Effector memory CD4-positive, alpha-beta T cell (primary cell): ENCODE measurements around the gene RAD23B.
"Not testable (repeated sequence)": the region's sequence is repeated elsewhere in the genome, so short reads cannot be mapped to it uniquely, and the experiment has no call there.

Experiments used
- DNase-seq, 3 donors: peaks; one replicate each; pipeline ENCODE4 v3.0.0-alpha.2; 2020
- H3K27ac ChIP-seq: 2 replicates; pipeline ENCODE4 v1.7.0; 2013; ENCODE audit warnings: mild to moderate bottlenecking, low read length, moderate library complexity; ENCODE audit not compliant: insufficient read depth, poor library complexity, severe bottlenecking
- H3K27me3 ChIP-seq: replicated peaks from 2 replicates; pipeline ENCODE4 v1.7.0; 2013; ENCODE audit warnings: mild to moderate bottlenecking, low read length; ENCODE audit not compliant: insufficient read depth, control insufficient read depth, poor library complexity, severe bottlenecking
- H3K36me3 ChIP-seq: 2 replicates; pipeline ENCODE4 v1.7.0; 2013; ENCODE audit warnings: mild to moderate bottlenecking, low read length, moderate library complexity; ENCODE audit not compliant: control insufficient read depth, insufficient read depth
- H3K4me1 ChIP-seq: 2 replicates; pipeline ENCODE4 v1.7.0; 2013; ENCODE audit warnings: low read length, mild to moderate bottlenecking; ENCODE audit not compliant: control insufficient read depth, insufficient read depth, poor library complexity, severe bottlenecking
- H3K4me3 ChIP-seq: 2 replicates; pipeline ENCODE4 v1.7.0; 2013; ENCODE audit warnings: low read length, low read depth, mild to moderate bottlenecking; ENCODE audit not compliant: insufficient read depth, poor library complexity, severe bottlenecking
- H3K9me3 ChIP-seq: 2 replicates; pipeline ENCODE4 v1.7.0; 2013; ENCODE audit warnings: mild to moderate bottlenecking, low read length, moderate library complexity; ENCODE audit not compliant: control insufficient read depth

Gene RAD23B

DNA sequence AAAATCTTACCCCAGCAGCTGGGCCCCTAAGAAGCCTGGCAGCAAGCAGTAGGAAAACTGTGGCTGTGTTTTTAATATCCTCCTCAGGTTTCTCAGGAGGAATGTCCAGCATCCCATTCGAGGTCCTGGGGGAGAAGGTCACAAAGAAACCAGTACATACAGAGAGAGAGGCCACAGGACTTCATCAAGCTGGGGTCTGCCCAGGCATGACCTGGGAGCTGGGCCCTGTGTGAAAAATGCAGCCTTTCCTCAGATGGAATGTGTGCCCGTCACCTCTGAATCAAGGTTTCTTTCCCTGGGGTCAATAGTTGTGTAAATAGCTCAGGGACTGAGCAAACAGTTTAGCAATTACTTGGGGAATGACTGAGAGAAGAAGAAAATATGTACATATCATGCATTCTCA lies 33.9 kb upstream of the RAD23B start:
- Histone ChIP-seq H3K9me3 (no peaks in the 10 kb centered on the region), H3K36me3 (no peaks in the 10 kb centered on the region), H3K27ac (no peak overlapping the region), H3K27me3 (no peaks in the 10 kb centered on the region), H3K4me3 (no peak overlapping the region), H3K4me1 (no peaks in the 10 kb centered on the region)
- no peak for DNase-seq

DNA sequence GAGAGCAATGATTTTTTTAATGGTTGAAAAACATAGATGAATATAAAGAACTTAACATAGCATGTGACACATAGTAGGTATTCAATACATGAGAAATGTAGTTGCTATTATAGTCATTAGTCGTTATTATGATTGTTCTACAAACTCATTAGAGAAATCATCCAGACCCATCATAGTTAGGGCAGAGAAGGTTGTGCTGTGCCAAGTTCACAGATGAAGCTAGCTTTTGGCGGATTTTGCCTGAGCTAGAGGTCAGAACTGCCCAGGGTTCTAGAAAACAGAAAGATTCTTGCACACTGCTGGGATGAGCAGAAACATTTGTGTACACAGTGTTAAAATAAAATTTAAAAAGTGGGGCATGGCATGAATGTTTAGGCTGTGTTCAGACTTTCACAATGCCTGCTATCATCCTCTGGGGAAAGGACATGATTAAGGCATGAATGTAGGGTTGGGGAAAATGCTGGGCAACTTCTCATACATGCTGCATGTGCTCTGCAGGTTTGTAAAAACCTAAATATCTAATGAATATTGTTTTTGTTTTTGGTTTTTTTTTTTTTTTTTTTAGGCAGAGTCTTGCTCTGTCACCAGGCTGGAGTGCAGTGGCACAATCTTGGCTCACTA lies 33.3 kb upstream of the RAD23B start:
- H3K27ac ChIP-seq: no peak overlapping the region
- H3K4me3 ChIP-seq: no peak overlapping the region
- no peak for DNase-seq
- no peaks in the 10 kb centered on the region for H3K36me3 ChIP-seq
- no peaks in the 10 kb centered on the region for H3K4me1 ChIP-seq
- no peaks in the 10 kb centered on the region for H3K27me3 ChIP-seq
- H3K9me3 ChIP-seq: no peaks in the 10 kb centered on the region

DNA sequence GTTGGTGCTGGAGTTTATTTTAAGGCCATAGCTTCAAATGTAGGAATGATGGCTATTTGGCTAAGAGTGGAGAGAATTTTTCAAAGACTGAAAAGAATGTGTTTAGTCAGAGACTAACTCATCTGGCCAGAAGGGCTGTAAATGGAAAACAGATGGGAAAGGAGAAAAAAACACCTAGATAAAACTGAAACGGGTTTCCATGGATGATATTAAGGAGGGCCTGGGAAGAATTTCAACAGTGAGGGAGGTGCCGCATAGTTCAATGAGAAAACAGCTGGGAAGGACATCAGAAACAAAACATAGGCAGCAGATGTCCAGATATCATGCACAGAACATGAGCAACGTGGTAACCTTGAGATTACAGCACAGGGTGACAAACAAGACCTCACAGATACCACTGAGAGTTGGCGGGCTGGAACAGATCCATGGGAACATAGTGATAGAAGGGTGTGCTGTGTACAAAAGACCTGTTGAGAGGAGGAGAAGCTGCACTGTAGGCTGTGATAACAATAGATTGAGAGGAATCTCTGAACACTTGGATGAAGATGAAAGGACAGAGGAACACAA lies 31.2 kb upstream of the RAD23B start:
- Histone ChIP-seq H3K27me3 (no peaks in the 10 kb centered on the region), H3K4me3 (no peak overlapping the region), H3K9me3 (no peaks in the 10 kb centered on the region), H3K27ac (no peak overlapping the region), H3K36me3 (no peaks in the 10 kb centered on the region), H3K4me1 (no peaks in the 10 kb centered on the region)
- DNase-seq: no peak

DNA sequence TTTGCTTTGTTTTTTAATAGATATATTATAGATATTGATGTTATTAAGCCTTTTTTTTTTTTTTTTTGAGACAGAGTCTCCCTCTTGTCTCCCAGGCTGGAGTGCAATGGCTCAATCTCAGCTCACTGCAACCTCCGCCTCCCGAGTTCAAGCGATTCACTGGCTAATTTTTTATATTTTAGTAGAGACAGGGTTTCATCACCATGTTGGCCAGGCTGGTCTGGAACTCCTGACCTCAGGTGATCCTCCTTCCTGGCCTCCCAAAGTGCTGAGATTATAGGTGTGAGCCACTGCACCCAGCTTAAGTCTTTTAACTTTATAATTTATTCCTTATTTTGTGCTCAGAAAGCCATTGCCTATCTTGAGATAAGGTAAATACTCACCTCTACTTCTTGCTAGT lies 24.2 kb upstream of the RAD23B start:
- DNase-seq: no peak
- H3K4me1 ChIP-seq: no peaks in the 10 kb centered on the region
- H3K9me3 ChIP-seq: no peaks in the 10 kb centered on the region
- H3K4me3 ChIP-seq: no peak overlapping the region
- no peak overlapping the region for H3K27ac ChIP-seq
- H3K27me3 ChIP-seq: no peaks in the 10 kb centered on the region
- H3K36me3 ChIP-seq: no peaks in the 10 kb centered on the region

DNA sequence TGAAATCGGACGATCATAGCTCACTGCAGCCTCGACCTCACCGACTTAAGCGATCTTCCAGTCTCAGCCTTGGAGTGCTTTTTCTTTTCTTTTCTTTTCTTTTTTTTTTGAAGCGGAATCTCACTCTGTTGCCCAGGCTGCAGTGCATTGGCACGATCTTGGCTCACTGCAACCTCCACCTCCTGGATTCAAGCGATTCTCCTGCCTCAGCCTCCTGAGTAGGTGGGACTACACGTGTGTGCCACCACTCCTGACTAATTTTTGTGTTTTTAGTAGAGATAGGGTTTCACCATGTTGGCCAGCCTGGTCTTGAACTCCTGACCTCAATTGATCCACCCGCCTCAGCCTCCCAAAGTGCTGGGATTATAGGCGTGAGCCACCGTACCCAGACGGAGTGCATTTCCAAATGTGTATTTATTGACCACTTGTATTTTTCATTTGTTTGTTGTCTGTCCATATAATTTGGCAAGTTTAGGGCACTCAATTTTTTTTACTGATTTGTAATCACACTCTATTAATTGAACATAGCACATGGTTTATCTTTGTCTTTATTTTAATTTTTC lies 23.2 kb upstream of the RAD23B start:
- not testable (repeated sequence) for H3K36me3 ChIP-seq, H3K27ac ChIP-seq, DNase-seq, H3K27me3 ChIP-seq, H3K4me3 ChIP-seq, H3K9me3 ChIP-seq, H3K4me1 ChIP-seq

DNA sequence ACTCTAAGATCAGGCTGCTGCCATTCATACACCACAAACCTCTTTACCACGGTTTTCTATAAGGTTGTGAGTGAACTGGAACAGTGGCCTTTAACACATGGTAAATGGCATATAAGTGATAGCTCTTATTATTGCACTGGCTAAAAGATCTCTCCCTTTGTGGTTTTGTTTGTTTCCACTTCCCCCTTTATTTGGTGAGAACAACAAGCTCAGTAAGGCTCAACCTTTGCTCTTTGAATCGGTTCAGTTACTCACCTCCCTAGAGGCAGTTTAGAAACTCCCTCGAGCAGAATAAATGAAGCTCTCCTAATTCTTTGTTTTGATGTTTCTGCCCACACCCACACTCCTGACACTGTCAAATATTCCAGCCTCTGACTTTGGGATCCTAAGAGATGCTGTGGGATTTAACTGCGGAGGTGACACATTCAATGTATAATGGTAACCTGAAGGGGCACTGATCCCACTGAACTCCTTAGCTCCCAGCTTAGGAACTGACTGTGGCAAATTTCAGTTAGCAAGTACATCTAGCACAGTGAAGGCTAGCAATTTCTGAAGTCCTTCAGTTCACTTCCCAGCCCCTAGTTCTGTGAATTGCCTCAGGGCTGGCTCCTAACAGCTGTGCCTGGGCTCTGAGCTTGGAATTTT lies 22.5 kb upstream of the RAD23B start:
- Histone ChIP-seq H3K9me3 (peaks cover 4% of the 10 kb centered on the region), H3K27me3 (no peaks in the 10 kb centered on the region), H3K27ac (no peak overlapping the region), H3K36me3 (no peaks in the 10 kb centered on the region), H3K4me3 (no peak overlapping the region), H3K4me1 (no peaks in the 10 kb centered on the region)
- DNase-seq: no peak

DNA sequence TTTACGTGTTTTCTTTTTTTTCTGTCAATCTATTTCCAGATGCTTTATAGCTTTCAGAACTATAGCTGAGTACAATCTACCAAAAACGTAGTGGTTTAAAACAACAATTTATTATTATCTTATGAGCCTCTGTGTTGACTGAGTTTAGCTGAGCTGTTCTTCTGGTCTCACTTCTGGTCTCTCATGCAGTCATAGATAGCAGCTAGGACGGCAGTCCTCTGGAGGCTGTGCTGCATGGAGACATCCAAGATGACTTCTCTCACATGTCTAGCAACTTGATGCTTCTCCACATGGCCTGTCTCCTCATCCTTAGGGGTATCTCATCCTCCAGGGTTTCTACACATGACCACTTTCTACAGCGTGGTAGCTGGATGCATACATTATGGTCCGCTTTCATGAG lies 22.0 kb upstream of the RAD23B start:
- no peak for DNase-seq
- Histone ChIP-seq H3K4me3 (no peak overlapping the region), H3K4me1 (no peaks in the 10 kb centered on the region), H3K27me3 (no peaks in the 10 kb centered on the region), H3K27ac (no peak overlapping the region), H3K9me3 (peaks cover 4% of the 10 kb centered on the region), H3K36me3 (no peaks in the 10 kb centered on the region)

DNA sequence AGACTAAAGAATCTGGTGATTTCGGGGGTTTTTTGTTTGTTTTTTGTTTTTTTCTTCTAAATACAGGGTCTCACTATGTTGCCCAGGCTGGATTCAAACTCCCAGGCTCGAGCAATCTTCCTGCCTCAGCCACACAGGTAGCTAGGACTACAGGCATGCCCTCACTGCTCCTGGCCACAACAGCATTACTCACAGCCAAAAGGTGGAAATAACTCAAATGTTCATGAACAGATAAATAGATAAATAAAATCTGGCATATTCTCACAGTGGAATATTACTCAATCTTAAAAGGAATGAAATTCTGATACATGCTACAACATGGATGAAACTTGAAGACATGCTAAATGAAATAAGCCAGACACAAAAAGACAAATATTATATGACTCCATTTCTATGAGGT lies 19.8 kb upstream of the RAD23B start:
- no peaks in the 10 kb centered on the region for H3K36me3 ChIP-seq
- no peaks in the 10 kb centered on the region for H3K27me3 ChIP-seq
- no peak for DNase-seq
- no peaks in the 10 kb centered on the region for H3K4me1 ChIP-seq
- no peak overlapping the region for H3K4me3 ChIP-seq
- H3K27ac ChIP-seq: no peak overlapping the region
- peaks cover 4% of the 10 kb centered on the region for H3K9me3 ChIP-seq

DNA sequence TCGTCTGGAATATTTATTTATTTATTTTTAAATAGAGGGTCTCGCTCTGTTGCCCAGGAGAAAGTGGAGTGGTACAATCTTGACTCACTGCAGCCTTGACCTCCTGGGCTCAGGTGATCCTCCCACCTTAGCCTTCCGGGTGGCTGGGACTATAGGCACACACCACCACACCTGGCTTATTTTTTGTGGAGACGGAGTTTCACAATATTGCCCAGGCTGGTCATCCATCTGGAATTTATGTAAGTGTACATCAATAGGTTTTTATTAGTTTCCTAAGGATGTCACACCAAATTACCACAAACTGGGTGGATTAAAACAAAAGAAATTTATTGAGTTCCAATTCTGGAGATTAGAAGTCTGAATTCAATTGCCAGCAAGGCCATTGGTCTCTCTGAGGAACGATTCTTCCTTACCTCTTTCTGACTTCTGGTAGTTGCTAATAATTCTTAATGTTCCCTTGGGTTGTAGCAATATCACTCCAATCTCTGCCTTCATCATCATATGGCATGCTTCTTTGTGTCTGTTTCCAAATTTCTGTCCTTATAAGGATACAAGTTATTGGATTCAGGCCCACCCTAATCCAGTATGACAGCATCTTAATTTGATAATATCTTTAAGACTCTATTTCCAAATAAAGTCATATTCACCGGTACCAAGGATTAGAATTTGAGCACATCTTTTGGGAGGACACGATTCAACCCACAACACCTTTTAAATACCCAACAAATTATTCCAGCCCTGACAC lies 16.3 kb upstream of the RAD23B start:
- Histone ChIP-seq H3K27me3 (no peaks in the 10 kb centered on the region), H3K27ac (no peak overlapping the region), H3K36me3 (no peaks in the 10 kb centered on the region), H3K4me1 (no peaks in the 10 kb centered on the region), H3K9me3 (peaks cover 4% of the 10 kb centered on the region), H3K4me3 (no peak overlapping the region)
- no peak for DNase-seq

DNA sequence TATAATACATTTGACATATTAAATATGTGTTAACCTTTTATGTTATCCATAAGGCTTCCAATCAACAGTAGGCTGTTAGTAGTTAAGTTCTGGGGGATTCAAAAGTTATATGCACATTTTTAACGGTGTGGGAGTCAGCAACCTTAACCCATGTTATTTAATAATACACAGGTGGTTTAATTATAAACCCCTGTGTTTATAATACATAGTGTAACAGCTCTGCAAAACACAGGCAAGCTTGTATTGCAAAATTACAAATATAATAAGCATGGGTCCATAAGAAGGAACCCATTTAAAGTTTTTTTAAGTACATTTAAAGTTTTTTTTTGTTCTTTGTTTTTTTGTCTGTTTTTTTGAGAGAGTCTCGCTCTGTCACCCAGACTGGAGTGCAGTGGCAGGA lies 14.5 kb upstream of the RAD23B start:
- no peaks in the 10 kb centered on the region for H3K4me1 ChIP-seq
- no peak overlapping the region for H3K4me3 ChIP-seq
- peaks cover 4% of the 10 kb centered on the region for H3K9me3 ChIP-seq
- H3K27ac ChIP-seq: no peak overlapping the region
- no peaks in the 10 kb centered on the region for H3K36me3 ChIP-seq
- no peak for DNase-seq
- peaks cover under 1% of the 10 kb centered on the region for H3K27me3 ChIP-seq
